ENCODE measurements around the gene ASH1L.
"Not testable (repeated sequence)": the region's sequence is repeated elsewhere in the genome, so short reads cannot be mapped to it uniquely, and the experiment has no call there.

The ASH1L gene

DNA sequence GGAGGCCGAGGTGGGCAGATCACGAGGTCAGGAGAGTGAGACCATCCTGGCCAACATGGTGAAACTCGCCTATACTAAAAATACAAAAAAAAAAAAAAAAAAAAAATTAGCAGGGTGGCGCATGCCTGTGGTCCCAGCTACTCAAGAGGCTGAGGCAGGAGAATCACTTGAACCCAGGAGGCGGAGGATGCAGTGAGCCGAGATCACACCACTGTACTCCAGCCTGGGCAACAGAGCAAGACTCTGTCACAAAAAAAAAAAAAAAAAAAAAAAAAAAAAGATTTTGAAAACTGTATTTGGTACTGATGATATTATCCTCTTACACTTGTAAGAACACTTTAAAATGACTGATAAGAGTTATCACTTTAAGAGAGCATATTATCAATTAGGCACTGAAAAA is 74.2 kb downstream of the ASH1L start:
- DNase-seq: not testable (repeated sequence)

DNA sequence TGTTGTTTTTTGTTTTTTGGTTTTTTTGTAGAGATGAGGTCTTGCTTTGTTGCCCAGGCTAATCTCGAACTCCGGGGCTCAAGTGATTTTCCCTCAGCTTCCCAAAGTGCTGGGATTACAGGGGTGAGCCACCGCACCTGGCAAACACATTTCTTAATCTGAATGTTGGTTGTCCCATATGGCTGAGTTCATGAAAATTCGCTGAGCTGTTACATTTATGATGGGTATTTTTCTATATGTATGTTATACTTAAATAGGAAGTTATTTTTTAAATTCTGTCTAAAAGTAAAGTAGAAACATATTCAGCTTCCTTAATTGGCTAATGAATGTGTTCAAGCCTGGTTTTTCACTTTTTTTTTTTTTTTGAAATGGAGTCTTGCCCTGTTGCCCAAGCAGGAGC is 75.1 kb downstream of the ASH1L start:
- DNase-seq: no peak

DNA sequence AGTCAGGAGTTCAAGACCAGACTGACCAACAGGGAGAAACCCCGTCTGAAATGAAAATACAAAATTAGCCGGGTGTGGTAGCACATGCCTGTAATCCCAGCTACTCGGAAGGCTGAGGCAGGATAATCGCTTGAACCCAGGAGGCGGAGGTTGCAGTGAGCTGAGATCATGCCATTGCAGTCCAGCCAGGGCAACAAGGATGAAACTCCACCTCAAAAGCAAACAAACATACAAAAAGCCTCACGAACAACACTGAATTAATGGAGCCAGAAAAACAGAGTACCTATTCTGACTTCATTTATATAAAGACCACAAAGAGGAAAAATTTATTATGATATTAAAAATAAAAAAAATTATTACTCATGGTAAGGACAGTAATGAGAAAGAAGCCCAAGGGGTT is 75.7 kb downstream of the ASH1L start:
- not testable (repeated sequence) for DNase-seq

DNA sequence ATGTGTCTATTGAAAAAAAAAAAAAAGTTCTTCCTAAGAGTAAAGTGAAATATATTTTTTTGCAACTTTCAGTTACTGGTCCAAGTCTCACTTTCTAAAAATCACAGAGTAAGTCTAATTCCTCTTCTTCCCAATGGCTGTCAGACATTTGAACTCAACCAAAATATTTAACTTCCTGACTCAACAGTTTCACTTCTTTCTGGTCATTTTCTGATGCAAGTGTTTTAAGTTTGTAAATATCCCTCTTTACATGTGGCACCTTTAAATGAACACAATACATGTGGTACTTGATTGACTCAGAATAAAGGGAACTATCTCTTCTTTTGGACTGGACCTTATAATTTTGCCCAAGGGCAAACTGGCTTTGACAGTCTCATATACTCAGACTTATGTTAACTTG is 76.7 kb downstream of the ASH1L start:
- DNase-seq: no peak

DNA sequence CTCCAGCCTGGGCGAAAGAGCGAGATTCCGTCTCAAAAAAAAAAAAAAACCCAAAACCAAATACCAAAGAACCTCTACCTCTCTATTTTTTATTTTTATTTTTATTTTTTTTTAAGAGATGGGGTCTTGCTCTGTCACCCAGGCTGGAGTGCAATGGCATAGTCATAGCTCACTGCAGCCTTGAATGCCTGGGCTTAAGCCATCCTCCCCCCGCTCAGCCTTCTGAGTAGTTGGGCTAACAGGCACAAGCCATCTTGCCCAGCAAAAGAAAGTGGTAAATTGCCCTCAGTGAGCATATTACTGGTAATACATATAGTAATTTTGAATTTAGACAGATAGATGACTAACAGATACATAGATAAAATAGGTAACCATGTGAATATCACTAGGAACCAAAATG is 77.4 kb downstream of the ASH1L start:
- DNase-seq: no peak

DNA sequence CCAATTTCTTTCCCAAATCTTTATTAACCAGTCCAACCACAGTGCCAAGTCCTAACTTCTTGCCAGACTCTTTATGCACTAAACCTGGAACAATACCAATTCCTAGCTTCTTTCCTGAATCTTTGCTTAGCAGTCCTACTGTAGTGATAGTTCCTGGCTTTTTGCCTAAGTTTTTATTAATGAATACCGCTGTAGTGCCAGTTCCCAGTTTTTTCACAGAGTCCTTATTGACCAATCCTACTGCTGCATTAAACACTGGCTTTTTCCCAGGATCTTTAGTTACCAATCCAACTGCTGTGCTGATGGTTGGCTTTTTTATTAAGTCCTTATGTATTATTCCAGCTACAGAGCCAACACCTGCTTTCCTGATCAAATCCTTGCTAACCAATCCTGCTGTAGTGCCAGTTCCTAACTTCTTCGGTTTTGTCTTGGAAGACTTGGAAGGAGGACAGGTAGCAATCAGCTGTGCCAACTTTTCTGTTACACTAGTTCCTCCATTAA is 80.8 kb downstream of the ASH1L start:
- DNase-seq: no peak

DNA sequence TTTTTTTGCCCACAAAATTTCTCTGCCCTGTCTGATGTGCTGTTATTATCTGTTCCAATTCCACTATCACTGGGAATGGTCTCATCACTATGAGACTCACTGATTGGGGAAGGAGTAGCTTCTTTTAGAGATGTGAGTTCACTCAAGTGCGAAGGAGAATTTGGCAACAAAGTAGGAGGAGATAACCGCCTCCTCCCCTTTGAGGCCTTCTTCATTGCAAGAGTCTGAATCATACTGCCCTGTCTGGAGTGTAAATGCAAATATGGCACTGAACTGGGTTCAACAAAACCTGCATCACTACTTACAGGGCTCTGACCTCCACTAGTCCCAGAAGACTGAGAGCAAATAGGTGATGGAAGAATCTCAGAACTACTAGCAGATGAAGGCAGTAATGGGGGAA is 83.4 kb downstream of the ASH1L start:
- no peak for DNase-seq

DNA sequence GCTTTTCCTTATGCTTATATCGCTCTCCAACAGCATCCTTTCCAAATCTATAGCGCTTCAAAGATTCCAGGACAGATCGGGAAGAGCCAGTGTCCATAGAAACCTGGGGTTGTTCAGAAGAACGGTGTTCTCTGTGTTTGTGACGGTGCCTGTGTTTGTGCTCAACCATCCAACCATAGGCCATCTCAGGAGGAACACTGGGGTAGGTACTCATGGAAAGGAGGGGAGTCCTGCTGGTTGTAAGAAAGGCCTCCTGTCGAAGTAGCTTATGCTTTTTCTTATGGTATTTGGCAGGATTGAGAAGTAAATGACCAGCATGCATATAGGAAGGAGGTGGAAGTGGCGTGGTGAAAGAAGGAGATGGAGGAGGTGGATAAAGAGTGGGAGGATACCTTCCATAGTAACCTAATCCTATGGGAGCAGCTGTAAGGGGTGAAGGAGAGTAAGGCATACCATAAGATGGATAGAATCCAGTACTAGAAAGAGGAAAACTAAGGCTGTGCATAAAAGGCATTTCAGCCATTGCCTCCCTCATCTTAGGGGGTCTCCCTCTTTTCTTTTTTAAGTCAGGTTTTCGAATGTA is 84.2 kb downstream of the ASH1L start:
- no peak for DNase-seq

DNA sequence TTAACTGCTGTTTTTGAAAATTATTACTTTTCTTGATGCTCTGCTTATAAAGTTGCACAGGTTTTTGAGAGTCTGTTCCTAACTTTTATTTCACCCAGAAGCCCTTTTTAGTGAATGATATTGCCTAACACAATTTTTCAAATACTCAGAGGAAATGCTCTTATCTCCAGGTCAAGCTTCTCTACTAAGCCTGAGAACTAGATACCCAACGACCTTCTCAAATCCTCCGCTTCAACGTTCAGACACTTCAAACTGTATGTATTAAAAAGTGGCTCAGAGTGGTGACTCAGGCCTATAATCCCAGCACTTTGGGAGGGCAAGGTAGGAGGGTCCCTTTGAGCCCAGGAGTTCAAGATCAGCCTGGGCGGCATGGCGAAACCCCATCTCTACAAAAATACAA is 88.5 kb downstream of the ASH1L start:
- DNase-seq: no peak

DNA sequence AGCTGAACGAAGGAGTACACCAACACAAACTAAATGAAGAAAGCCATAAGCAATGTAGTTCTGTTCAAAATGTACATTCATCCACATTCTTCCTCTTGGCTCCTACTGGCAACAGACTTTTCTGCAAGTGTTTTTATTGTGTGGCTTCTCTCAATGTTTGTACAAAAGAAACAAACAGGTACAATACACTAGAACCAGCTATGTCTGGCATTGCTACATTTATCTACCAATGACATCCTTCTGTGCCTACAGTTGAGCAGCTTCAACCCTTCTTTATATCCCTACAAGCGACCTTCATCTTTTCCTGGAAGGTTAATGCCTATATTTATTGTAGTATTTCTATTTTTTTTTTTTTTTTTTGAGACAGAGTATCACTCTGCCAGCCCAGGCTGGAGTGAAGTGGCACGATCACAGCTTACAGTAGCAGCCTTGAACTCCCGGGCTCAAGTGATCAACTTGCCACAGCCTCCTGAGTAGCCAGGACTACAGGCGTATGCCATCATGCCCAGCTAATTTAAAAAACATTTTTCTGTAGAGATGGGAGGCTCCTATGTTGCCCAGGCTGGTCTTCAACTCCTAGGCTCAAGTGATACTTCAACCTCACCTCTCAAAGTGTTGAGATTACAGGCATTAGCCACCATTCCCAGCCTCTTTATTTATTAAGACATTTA is 89.3 kb downstream of the ASH1L start:
- DNase-seq: no peak

DNA sequence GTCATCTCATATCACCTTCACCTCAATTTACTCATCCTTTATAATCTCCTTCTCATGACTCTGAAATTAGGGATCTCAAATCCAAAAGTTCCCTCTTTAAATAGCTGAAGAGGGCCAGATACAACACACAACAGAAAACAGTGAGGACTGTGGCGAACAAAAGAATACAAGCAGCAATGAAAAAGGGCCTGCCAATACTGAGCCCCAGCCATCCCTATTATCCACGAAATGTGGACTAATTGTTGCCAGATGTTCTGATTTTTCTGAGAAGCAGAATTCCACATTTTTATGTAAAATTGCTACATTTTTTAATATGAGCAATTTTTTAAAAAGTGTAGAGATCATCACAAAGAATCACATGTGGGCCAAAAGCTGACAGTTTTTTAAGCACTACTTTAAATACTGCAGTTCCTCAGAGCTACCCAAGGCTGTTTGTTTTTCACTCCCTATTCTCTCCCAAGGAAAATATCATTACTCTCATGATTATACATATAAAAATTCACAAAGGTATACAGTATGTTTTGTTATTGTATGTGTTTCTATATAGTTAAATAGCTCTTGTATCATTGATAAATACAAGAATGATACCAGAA is 90.0 kb downstream of the ASH1L start:
- no peak for DNase-seq

DNA sequence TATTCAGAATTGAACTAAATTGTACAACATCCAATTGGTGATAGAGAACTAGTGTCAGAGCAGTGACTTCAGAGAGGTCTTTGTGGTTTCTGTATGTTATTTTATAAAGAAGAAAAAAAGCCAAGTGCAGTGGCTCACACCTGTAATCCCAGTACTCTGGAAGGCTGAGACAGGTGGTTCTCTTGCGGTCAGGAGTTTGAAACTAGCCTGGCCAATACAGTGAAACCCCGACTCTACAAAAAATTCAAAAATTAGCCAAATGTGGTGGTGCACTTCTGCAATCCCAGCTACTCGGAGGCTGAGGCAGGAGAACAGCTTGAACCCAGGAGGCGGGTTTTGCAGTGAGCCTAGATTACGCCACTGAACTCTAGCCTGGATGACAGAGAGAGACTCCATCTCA is 90.7 kb downstream of the ASH1L start:
- DNase-seq: no peak

DNA sequence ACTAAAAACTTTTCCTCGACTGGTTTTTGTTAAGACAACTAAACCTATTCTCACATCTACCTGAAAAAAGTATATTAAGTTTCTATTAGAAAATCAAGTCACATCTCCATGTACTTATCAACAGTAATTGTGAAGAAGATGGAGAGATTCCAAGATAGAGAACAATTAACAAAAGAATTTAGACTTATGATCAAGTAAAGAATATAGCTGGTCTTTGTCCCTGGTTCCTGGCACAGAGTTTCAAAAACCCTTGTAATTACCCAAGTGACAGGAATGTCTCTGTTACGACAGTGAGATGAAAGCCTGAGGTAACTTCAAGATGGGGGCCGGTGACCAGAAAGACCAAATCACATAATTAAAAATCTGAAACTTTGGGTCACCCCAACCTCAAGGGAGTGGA is 91.6 kb downstream of the ASH1L start:
- no peak for DNase-seq

DNA sequence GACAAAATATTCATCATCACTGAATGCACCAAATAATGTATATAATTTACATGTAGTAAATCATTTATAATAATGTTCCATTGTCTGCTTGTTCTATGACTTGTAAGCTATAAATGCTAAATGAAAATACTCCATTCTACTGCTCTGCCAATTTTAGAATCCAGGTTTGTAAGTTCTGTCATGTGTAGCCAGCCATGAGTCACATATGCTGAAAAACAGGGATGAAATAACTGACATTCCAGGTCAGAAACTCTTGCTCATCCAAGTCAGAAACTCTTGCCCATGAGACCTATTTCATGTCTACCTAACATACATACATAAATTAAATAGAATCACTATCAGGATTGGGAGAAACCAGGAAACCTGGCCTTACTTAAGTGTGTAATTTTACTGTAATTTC is 95.6 kb downstream of the ASH1L start:
- DNase-seq: no peak

DNA sequence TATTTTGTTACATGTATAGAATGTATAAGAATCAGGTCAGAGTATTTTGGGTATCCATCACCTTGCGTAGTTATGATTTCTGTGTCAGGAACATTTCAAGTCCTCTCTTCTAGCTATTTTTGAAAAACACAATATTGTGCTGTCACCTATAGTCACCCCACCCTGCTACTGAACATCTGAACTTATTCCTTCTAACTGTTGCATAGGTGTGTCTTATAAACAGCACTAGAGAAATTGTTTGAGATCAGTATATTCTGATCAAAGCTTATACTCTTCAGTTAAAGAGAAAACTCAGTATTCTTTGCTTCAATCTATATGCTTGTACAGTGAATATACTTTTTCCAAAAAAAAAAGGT is 96.0 kb downstream of the ASH1L start:
- no peak for DNase-seq

DNA sequence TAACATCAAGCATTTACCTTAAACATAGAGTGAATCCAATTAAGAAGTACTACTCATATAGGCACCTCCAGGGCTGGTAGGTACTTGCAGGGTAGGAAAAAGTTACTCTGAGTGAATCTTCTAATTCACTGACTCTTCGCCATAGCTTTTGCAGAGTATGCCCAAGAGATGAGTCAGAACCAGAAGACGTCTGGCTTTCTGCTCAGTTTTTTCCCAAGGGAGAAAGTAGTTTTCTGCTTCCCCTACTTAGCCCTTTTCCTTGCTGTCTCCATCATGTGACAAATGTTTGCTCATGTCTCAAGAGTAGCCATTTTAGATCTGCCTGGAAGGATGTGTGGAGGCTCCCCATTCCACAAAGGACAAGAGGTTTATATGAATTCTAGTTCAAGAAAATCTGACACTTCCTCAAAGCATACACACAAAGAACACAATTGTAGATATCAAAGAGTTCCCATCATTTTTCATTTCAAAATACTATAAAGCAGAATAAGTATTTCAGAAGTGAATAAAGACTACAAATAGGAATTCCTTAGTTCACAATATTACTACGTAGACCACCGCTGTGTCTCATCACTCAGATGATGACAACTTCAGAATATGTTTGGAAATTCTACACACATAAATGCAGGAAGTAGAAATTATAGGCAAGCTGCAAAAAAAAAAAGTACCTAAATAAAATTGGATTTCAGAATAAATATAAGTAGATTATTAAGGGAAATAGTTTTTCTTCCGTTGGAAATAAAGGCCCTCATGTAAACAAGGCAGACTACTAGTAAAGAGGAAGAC is 98.5 kb downstream of the ASH1L start:
- DNase-seq: no peak

DNA sequence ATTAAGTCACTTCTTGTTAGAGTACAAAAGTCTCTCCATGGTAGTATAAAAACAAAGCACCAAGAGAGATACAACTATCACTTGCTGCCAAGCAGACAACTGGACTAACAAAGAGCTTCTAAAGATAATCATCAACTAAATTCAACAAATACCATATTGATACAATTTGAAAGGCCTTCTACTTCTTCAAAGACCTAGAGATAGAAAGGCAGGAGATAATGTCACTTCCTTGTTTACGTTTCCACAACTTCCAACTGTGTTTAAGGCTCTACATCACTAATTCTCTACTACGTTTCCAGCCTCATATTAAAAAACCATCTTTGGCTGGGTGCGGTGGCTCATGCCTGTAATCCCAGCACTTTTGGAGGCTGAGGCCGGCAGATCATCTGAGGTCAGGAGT is 104.5 kb downstream of the ASH1L start:
- DNase-seq: no peak

DNA sequence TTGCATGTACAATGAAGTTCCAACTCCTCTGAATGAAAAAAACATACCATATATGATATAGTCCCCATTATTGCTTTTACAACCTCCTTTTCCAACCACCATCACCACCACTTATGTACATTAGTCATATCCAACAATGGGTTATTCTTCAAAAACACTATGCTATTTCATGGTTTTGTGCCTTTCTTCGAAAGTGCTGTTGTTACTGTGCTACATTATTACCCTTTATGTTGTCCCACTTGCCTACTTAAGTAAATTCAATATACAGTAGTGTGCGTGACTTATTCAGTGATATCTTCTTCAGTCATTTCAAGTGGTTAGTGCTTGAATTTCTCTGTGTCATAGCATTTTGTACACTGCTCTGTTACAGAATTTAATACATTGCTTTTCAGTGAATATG is 105.3 kb downstream of the ASH1L start:
- DNase-seq: no peak

DNA sequence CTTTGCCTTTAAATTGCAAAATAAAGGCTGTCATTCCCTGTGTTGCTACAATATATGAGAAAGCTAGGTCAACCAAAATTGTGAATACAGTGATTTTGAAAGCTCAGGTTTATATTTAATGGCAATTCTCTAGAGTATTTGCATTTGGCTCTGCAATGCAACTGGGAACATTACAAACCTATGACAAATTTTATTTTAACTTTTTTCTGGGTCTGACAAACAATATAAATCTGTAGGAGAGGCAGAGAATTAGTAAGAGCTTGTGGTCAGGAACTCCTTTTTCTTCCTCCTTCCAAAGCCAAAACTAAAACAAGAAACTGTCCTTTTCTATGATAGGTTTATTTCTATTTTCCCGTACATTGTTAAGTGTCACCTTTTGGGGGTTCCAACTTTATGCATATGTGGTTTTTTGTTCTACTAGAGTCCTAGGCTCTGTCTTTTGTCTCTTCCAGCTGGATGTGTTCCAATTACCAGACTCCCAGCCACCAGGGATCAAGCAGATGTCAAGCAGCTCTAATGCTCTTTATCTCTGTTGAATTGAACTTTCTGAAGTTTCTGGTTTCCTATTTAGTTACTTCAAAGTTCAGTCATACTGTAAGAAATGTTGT is 106.9 kb downstream of the ASH1L start:
- DNase-seq: no peak

DNA sequence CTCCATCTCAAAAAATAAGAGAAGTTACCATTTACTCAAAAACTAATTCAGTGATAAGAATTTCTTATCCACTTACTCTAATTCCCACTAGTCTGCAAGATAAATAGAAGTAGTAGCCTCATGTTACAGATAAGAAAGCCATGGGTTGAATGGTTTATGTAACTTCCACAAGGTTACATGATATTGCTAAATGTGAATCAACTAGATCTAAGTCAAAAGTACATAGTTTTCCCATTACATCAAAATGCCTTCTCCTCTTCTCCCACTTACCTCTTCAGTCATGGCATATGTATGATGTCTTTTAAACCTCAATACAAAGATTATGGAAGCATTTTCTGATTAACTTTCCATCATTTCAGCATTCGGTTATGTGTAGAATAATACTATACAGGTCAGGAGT is 108.5 kb downstream of the ASH1L start:
- DNase-seq: no peak

DNA sequence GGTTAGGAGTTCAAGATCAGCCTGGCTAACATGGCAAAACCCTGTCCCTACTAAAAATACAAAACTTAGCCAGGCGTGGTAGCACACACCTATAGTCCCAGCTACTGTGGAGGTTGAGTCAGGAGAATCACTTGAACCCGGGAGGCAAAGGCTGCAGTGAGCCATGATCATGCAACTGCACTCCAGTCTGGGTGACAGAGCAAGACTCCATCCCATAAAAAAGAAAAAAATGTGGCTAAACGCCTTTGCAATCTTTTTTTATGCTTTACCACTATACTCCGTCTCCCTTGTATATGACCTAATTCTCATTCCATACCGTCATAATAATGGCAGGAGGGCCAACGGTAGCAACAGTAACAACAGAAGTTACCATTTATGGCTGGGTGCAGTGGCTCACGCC is 109.5 kb downstream of the ASH1L start:
- DNase-seq: no peak

DNA sequence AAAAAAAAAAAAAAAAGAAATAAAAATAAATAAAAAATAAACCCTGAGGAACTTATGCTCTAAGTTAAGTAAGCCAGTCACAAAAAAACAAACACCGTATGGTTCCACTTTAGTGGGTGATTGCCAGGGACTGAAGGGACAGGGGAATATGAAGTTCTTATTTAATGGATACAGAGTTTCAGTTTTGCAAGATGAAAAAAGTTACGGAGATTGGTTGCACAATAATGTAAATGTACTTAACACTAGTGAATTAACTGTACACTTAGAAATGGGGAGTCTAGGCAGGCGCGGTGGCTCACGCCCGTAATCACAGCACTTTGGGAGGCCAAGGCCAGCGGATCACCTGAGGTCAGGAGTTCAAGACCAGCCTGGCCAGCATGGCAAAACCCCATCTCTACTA is 111.4 kb downstream of the ASH1L start:
- no peak for DNase-seq

DNA sequence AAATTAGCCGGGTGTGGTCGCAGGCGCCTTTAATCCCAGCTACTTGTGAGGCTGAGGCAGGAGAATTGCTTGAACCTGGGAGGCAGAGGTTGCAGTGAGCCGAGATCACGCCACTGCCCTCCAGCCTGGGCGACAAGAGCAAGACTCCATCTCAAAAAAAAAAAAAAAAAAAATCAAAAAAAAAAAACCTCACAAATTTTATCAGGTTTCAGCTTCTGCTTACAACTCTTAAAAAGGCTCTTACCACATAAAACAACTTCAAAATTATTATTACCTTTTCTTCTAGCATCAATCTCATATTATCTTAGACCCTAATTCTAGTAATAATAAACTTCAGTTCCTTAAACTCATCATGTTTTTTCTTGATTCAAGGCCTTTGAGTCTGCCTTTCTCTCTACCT is 120.2 kb downstream of the ASH1L start:
- not testable (repeated sequence) for DNase-seq

DNA sequence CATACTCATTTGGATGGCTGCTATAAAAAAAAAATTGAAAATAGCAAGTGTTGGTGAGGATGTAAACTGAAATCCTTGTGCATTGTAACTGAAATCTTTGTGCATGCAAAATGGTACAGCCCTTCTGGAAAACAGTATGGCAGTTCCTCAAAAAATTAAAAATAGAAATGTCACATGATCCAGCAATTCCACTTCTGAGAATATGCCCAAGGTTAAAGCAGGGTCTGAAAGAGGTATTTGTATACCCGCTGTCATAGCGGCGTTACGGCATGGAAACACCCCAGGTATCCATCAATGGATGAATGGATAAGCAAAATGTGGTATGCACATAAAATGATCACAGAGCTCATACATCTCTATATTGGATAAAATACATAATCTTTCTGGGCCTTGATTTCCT is 125.2 kb downstream of the ASH1L start:
- DNase-seq: no peak

Measured in CD4-positive, alpha-beta T cell treated with Interleukin-17A for 4 hours (primary cell).